Neural crest cell (in vitro differentiated cells): ENCODE results near the gene COL15A1. TPM values are rescaled to one million over a fixed set of nuclear protein-coding genes. Genes with fewer than 3 reads are reported as not detected.

Experiments used
- DNase-seq: peaks from one replicate; pipeline ENCODE4 v3.0.0; 2021; ENCODE audit warnings: low read depth, mixed read lengths, low spot score
- H3K27ac Mint-ChIP-seq: one replicate; pipeline ENCODE4 v1.8.0; 2021; ENCODE audit warnings: mild to moderate bottlenecking, mixed read lengths; ENCODE audit not compliant: unreplicated experiment
- H3K27me3 Mint-ChIP-seq: 2 replicates; pipeline ENCODE4 v1.8.0; 2021; ENCODE audit warnings: low read depth, mild to moderate bottlenecking, mixed read lengths
- H3K36me3 Mint-ChIP-seq: 2 replicates; pipeline ENCODE4 v1.8.0; 2021; ENCODE audit warnings: low read depth, mild to moderate bottlenecking, mixed read lengths
- H3K4me1 Mint-ChIP-seq: 2 replicates; pipeline ENCODE4 v1.8.0; 2021; ENCODE audit warnings: mixed read lengths
- H3K4me3 Mint-ChIP-seq: one replicate; pipeline ENCODE4 v1.8.0; 2021; ENCODE audit warnings: mild to moderate bottlenecking, mixed read lengths
- H3K9me3 Mint-ChIP-seq: 2 replicates; pipeline ENCODE4 v1.8.0; 2021; ENCODE audit warnings: mixed read lengths
- CTCF ChIP-seq: fragments of 200-600 bp; sonication (generic); conservative IDR thresholded peaks from 2 replicates; pipeline ENCODE4 v1.5.0; 2021; ENCODE audit warnings: antibody characterized with exemption, mild to moderate bottlenecking
- total RNA-seq: library from RNA; stranded (reverse); gene quantifications from 2 replicates; pipeline ENCODE4 v1.2.1, GENCODE V29; 2021

COL15A1 gene
- total RNA-seq, 1 donor from 2014 or later = 0.33 TPM

GRCh38 chr9:99113414-99114048 lies 169.8 kb downstream of the COL15A1 start:
- H3K4me3 Mint-ChIP-seq = no peak overlapping the region

GRCh38 chr9:99114049-99114440 lies 170.3 kb downstream of the COL15A1 start:
- Mint-ChIP-seq H3K36me3 (peaks cover under 1% of the 10 kb centered on the region), H3K9me3 (no peaks in the 10 kb centered on the region), H3K27ac (no peak overlapping the region), H3K27me3 (no peaks in the 10 kb centered on the region), H3K4me1 (peaks cover 41% of the 10 kb centered on the region), H3K4me3 (no peak overlapping the region)
- DNase-seq = no peak
- no peak for TF ChIP-seq CTCF

More at GRCh38 chr9:99113414-99114048, 169.8 kb downstream of the COL15A1 start:
- Mint-ChIP-seq H3K27ac (no peak overlapping the region), H3K36me3 (no peaks in the 10 kb centered on the region), H3K27me3 (no peaks in the 10 kb centered on the region), H3K9me3 (no peaks in the 10 kb centered on the region), H3K4me1 (peaks cover 42% of the 10 kb centered on the region)
- no peak for TF ChIP-seq CTCF
- no peak for DNase-seq

- Mint-ChIP-seq H3K4me1 (peaks cover 46% of the 10 kb centered on the region), H3K36me3 (peaks cover 3% of the 10 kb centered on the region), H3K27me3 (no peaks in the 10 kb centered on the region), H3K4me3 (no peak overlapping the region), H3K27ac (no peak overlapping the region), H3K9me3 (no peaks in the 10 kb centered on the region)
- no peak for DNase-seq
- TF ChIP-seq CTCF = no peak
These were observed 171.3 kb downstream of the COL15A1 start for GRCh38 chr9:99114846-99115500.

- Mint-ChIP-seq H3K27ac (no peak overlapping the region), H3K27me3 (no peaks in the 10 kb centered on the region), H3K9me3 (no peaks in the 10 kb centered on the region), H3K36me3 (peaks cover 3% of the 10 kb centered on the region), H3K4me3 (no peak overlapping the region), H3K4me1 (peaks cover 52% of the 10 kb centered on the region)
- TF ChIP-seq CTCF = no peak
- no peak for DNase-seq
These were observed 172.3 kb downstream of the COL15A1 start for GRCh38 chr9:99116003-99116411.

- DNase-seq = no peak
- no peak for TF ChIP-seq CTCF
- Mint-ChIP-seq H3K27ac (no peak overlapping the region), H3K9me3 (no peaks in the 10 kb centered on the region), H3K4me1 (peaks cover 36% of the 10 kb centered on the region), H3K27me3 (no peaks in the 10 kb centered on the region), H3K36me3 (peaks cover 3% of the 10 kb centered on the region), H3K4me3 (no peak overlapping the region)
These were observed 175.2 kb downstream of the COL15A1 start for GRCh38 chr9:99118782-99119466.
